Colonic mucosa (tissue), 4 donors: ENCODE data around the gene CRACR2B. TPM values are rescaled to one million over a fixed set of nuclear protein-coding genes. Genes with fewer than 3 reads are reported as not detected.

ENCODE experiments used
- DNase-seq: peaks from one replicate; pipeline ENCODE4 v3.0.0-alpha.2; 2020
- H3K27ac ChIP-seq: fragments of 200-600 bp; one replicate; pipeline ENCODE4 v1.8.0; 2021
- H3K27me3 ChIP-seq: fragments of 200-600 bp; one replicate; pipeline ENCODE4 v1.8.0; 2021
- H3K36me3 ChIP-seq: fragments of 200-600 bp; one replicate; pipeline ENCODE4 v1.8.0; 2021
- H3K4me1 ChIP-seq: fragments of 200-600 bp; one replicate; pipeline ENCODE4 v1.8.0; 2021; ENCODE audit warnings: mild to moderate bottlenecking
- H3K4me3 ChIP-seq: fragments of 200-600 bp; one replicate; pipeline ENCODE4 v1.8.0; 2021
- H3K9ac ChIP-seq, 2 donors: one replicate each; pipeline ENCODE4 v1.7.0; 2013; ENCODE audit warnings: control low read depth in 2 of 2, low read depth in 2 of 2, low read length in 2 of 2
- H3K9me3 ChIP-seq: fragments of 200-600 bp; one replicate; pipeline ENCODE4 v1.8.0; 2021
- CTCF ChIP-seq: fragments of 200-600 bp; IDR thresholded peaks from one replicate; pipeline ENCODE4 v1.8.0; 2022; ENCODE audit warnings: antibody characterized with exemption, mild to moderate bottlenecking
- intact Hi-C: fragments of 100-400 bp; cut with DNase I; formaldehyde crosslinking; loops from one replicate; pipeline ENCODE4 v1.14.1; 2022
- total RNA-seq, 2 donors: library from RNA; stranded (reverse); fragmentation: NEBNext Ultra II Directional in 1 of 2; extraction: Animal tissue kit (Norgen Biotek cat#: 25700) in 1 of 2; gene quantifications; one replicate each; pipeline ENCODE4 v1.2.1, GENCODE V29; 2021
- donor health status: healthy.
- donor health status: DM: no; HTN: no; CAD: no.
- donor health status: DM: no; HTN: no; CAD: no.

Gene CRACR2B
- total RNA-seq, 2 donors from 2014 or later: 97.3 to 108 TPM

- Histone ChIP-seq H3K27me3 (no peaks in the 10 kb centered on the region), H3K27ac (no peak overlapping the region), H3K36me3 (no peaks in the 10 kb centered on the region), H3K4me1 (no peaks in the 10 kb centered on the region), H3K9me3 (no peaks in the 10 kb centered on the region), H3K4me3 (no peak overlapping the region), H3K9ac (no peak overlapping the region)
- intact Hi-C loops: no loop called here
- TF ChIP-seq CTCF: no peak
- DNase-seq: no peak
These were observed 49.8 kb downstream of the CRACR2B start for GRCh38 chr11:877565-877964.

GRCh38 chr11:880447-880846 is 52.7 kb downstream of the CRACR2B start:
- Histone ChIP-seq H3K9ac (no peak overlapping the region), H3K27me3 (no peaks in the 10 kb centered on the region), H3K36me3 (no peaks in the 10 kb centered on the region), H3K4me1 (no peaks in the 10 kb centered on the region), H3K9me3 (no peaks in the 10 kb centered on the region), H3K4me3 (no peak overlapping the region), H3K27ac (no peak overlapping the region)
- intact Hi-C loops: no loop called here
- no peak for DNase-seq
- TF ChIP-seq CTCF: no peak

Other genes starting within 250 kb of the CRACR2B start
- 10 to 100 TPM; 22.1 to 25.6 TPM for gene IRF7, start 212.0 kb upstream of the CRACR2B start, total RNA-seq
- gene CDHR5, start 203.0 kb upstream of the CRACR2B start, total RNA-seq: 100 to 1,000 TPM; 140 to 310 TPM
- gene SCT, start 200.7 kb upstream of the CRACR2B start, total RNA-seq: 1 to 10 TPM; 1.1 to 3.2 TPM
- gene DRD4, start 190.7 kb upstream of the CRACR2B start, total RNA-seq: under 1 TPM; 0.69 to 0.79 TPM
- gene DEAF1, start 132.7 kb upstream of the CRACR2B start, total RNA-seq: 10 to 100 TPM; 21.7 to 25.8 TPM
- 10 to 100 TPM; 18.4 to 36.6 TPM for gene TMEM80, start 132.1 kb upstream of the CRACR2B start, total RNA-seq
- 100 to 1,000 TPM; 192 to 254 TPM for gene EPS8L2, start 121.7 kb upstream of the CRACR2B start, total RNA-seq
- 100 to 1,000 TPM; 195 to 274 TPM for gene TALDO1, start 80.5 kb upstream of the CRACR2B start, total RNA-seq
- 10 to 100 TPM; 39.9 to 84.9 TPM for gene GATD1, start 50.4 kb upstream of the CRACR2B start, total RNA-seq
- gene CEND1, start 37.8 kb upstream of the CRACR2B start, total RNA-seq: under 1 TPM; 0.35 to 0.40 TPM
- gene SLC25A22, start 29.6 kb upstream of the CRACR2B start, total RNA-seq: 10 to 100 TPM; 31.8 to 37.7 TPM
- gene PIDD1, start 22.7 kb upstream of the CRACR2B start, total RNA-seq: 10 to 100 TPM; 17.7 to 47.5 TPM
- 1,000 to 10,000 TPM; 2,068 to 2,303 TPM for gene RPLP2, start 18.0 kb upstream of the CRACR2B start, total RNA-seq
- 100 to 1,000 TPM; 139 to 155 TPM for gene PNPLA2, start 9.0 kb upstream of the CRACR2B start, total RNA-seq
- gene CD151, start 5.0 kb downstream of the CRACR2B start, total RNA-seq: 100 to 1,000 TPM; 371 to 396 TPM
- 100 to 1,000 TPM in 1 of 2 donors, 10 to 100 TPM in 1; 77.4 to 181 TPM for gene POLR2L, start 14.6 kb downstream of the CRACR2B start, total RNA-seq
- 10 to 100 TPM; 12.1 to 12.7 TPM for gene TSPAN4, start 14.9 kb downstream of the CRACR2B start, total RNA-seq
- gene CHID1, start 82.9 kb downstream of the CRACR2B start, total RNA-seq: 100 to 1,000 TPM in 1 of 2 donors, 10 to 100 TPM in 1; 46.4 to 113 TPM
- gene AP2A2, start 98.0 kb downstream of the CRACR2B start, total RNA-seq: 10 to 100 TPM; 69.4 to 72.5 TPM
- under 1 TPM in 1 of 2 donors, not detected in 1; 0.10 TPM for gene MUC6, start 208.8 kb downstream of the CRACR2B start, total RNA-seq
- gene MUC2, start 247.0 kb downstream of the CRACR2B start, total RNA-seq: 1,000 to 10,000 TPM; 1,230 to 1,438 TPM